HG03175 (cell line): ENCODE measurements around the gene RRP15.

Source experiments
- ATAC-seq: cut with Tn5 transposase; IDR thresholded peaks from one replicate; pipeline ENCODE4 v1.9.1; 2021; ENCODE audit warnings: mild to moderate bottlenecking, moderate library complexity; ENCODE audit not compliant: unreplicated experiment

RRP15 gene

GRCh38 chr1:218284917-218285635, at the start of gene RRP15:
RRP15 (plus strand) TSS chr1:218285293; CDS start chr1:218285317, 24 bp downstream.
- peak; percentile 100 for ATAC-seq

GRCh38 chr1:218242171-218242570, 42.9 kb upstream of the RRP15 start:
- no peak for ATAC-seq

- peak; percentile 69 for ATAC-seq
These were observed 37.8 kb upstream of the RRP15 start for GRCh38 chr1:218247339-218247738.

GRCh38 chr1:218249338-218250140, 35.6 kb upstream of the RRP15 start:
- ATAC-seq, result no peak

- no peak for ATAC-seq
These were observed 34.6 kb upstream of the RRP15 start for GRCh38 chr1:218250492-218250891.

GRCh38 chr1:218254296-218254946, 30.7 kb upstream of the RRP15 start:
- no peak for ATAC-seq

GRCh38 chr1:218255090-218255489, 30.0 kb upstream of the RRP15 start:
- ATAC-seq, result no peak

GRCh38 chr1:218257371-218257770, 27.7 kb upstream of the RRP15 start:
- ATAC-seq, result no peak

- ATAC-seq, result no peak
These were observed 27.1 kb upstream of the RRP15 start for GRCh38 chr1:218257971-218258370.

GRCh38 chr1:218259339-218259738, 25.8 kb upstream of the RRP15 start:
- no peak for ATAC-seq

- peak; percentile 72 for ATAC-seq
These were observed 25.3 kb upstream of the RRP15 start for GRCh38 chr1:218259800-218260199.

- no peak for ATAC-seq
These were observed 22.8 kb upstream of the RRP15 start for GRCh38 chr1:218262259-218262658.

GRCh38 chr1:218266356-218266755, 18.7 kb upstream of the RRP15 start:
- no peak for ATAC-seq

GRCh38 chr1:218272366-218272765, 12.7 kb upstream of the RRP15 start:
- ATAC-seq, result no peak

- ATAC-seq, result no peak
These were observed 11.2 kb upstream of the RRP15 start for GRCh38 chr1:218273762-218274479.

- no peak for ATAC-seq
These were observed 10.6 kb upstream of the RRP15 start for GRCh38 chr1:218274511-218274910.

- ATAC-seq, result no peak
These were observed 9.3 kb upstream of the RRP15 start for GRCh38 chr1:218275823-218276222.

GRCh38 chr1:218281285-218281684, 3.8 kb upstream of the RRP15 start:
- no peak for ATAC-seq

GRCh38 chr1:218284377-218284916, 646 bp upstream of the RRP15 start:
- peak; percentile 20 for ATAC-seq

GRCh38 chr1:218292515-218292914, 7.4 kb downstream of the RRP15 start:
- no peak for ATAC-seq

- no peak for ATAC-seq
These were observed 9.5 kb downstream of the RRP15 start for GRCh38 chr1:218294546-218294945.
